Measurements from ENCODE around the gene HAO1.

DNA sequence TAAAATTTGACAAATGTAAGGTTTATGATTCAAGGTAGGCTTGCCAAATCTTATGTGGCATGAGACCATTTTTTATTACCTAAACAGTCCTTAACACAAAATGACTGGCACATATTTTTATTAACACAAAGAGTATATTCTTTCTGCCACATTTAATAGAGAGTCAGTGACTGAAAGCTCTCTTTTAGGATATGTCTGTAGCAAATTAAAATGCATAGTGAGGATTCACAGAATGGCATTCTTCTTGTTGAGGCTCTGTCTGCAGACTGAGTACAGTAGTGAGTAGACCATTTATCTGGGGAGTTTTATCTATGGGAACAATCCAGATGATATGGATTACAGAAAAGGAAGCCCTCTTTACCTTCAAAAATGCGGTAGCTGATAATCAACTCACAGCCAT is 56.5 kb downstream of the HAO1 start:
- no peak for TF ChIP-seq CTCF (IDR thresholded peaks at IDR 0.05)
- no peak for TF ChIP-seq POLR2A (IDR thresholded peaks at IDR 0.05)

Measured in adrenal gland (tissue), 5 donors.